GM18867 (cell line): Measurements from ENCODE around the gene MYO9B.

ENCODE experiments used
- ATAC-seq: cut with Tn5 transposase; IDR thresholded peaks from one replicate; pipeline ENCODE4 v1.9.1; 2021; ENCODE audit warnings: mild to moderate bottlenecking, moderate library complexity; ENCODE audit not compliant: unreplicated experiment

The MYO9B gene

GRCh38 chr19:17075035-17075863 lies at the start of gene MYO9B, which contains the start of gene HAUS8:
TSS of gene MYO9B (plus strand) at chr19:17075777. CDS start at chr19:17101718, 25,941 bp downstream.
TSS of gene HAUS8 (minus strand) at chr19:17075452. CDS start at chr19:17075422, 30 bp downstream.
- ATAC-seq, result peak; percentile 72

- ATAC-seq, result no peak
Observed at GRCh38 chr19:17025991-17026658, 49.5 kb upstream of the MYO9B start.

- no peak for ATAC-seq
Observed at GRCh38 chr19:17026706-17027534, 48.7 kb upstream of the MYO9B start, which contains the start of gene CPAMD8. TSS of gene CPAMD8 (minus strand) at chr19:17026810. CDS start at chr19:17026642, 168 bp downstream.

- no peak for ATAC-seq
Observed at GRCh38 chr19:17027535-17027975, 48.0 kb upstream of the MYO9B start.

- ATAC-seq, result no peak
Observed at GRCh38 chr19:17031741-17032140, 43.8 kb upstream of the MYO9B start.

- ATAC-seq, result no peak
Observed at GRCh38 chr19:17035842-17036424, 39.6 kb upstream of the MYO9B start.

GRCh38 chr19:17036640-17037039 lies 38.9 kb upstream of the MYO9B start:
- no peak for ATAC-seq

- ATAC-seq, result no peak
Observed at GRCh38 chr19:17037184-17037583, 38.4 kb upstream of the MYO9B start.

- no peak for ATAC-seq
Observed at GRCh38 chr19:17037966-17038500, 37.5 kb upstream of the MYO9B start.

- ATAC-seq, result no peak
Observed at GRCh38 chr19:17041976-17042375, 33.6 kb upstream of the MYO9B start.

- ATAC-seq, result no peak
Observed at GRCh38 chr19:17043744-17044143, 31.8 kb upstream of the MYO9B start.

GRCh38 chr19:17045907-17046502 lies 29.6 kb upstream of the MYO9B start:
- ATAC-seq, result no peak

GRCh38 chr19:17048885-17049453 lies 26.6 kb upstream of the MYO9B start:
- ATAC-seq, result no peak

- no peak for ATAC-seq
Observed at GRCh38 chr19:17049711-17050280, 25.8 kb upstream of the MYO9B start.

- no peak for ATAC-seq
Observed at GRCh38 chr19:17052439-17052838, 23.1 kb upstream of the MYO9B start.

GRCh38 chr19:17054746-17055145 lies 20.8 kb upstream of the MYO9B start:
- ATAC-seq, result no peak

- ATAC-seq, result no peak
Observed at GRCh38 chr19:17055636-17056035, 19.9 kb upstream of the MYO9B start.

- ATAC-seq, result no peak
Observed at GRCh38 chr19:17058236-17058635, 17.3 kb upstream of the MYO9B start.

GRCh38 chr19:17060802-17061201 lies 14.8 kb upstream of the MYO9B start:
- ATAC-seq, result no peak
